Natural killer cell (primary cell): Measurements from ENCODE around the gene BATF. TPM values are rescaled to one million over a fixed set of nuclear protein-coding genes. Genes with fewer than 3 reads are reported as not detected.

Source experiments
- ATAC-seq, 3 donors: fragments of 150-1000 bp in 2 of 3; fragments of 200-7000 bp in 1 of 3; cut with Tn5 transposase; 1 replicate in 1 of 3; 2 replicates in 2 of 3; pipeline ENCODE4 v1.10.0; 2021; ENCODE audit warnings: mild to moderate bottlenecking in 2 of 3, moderate library complexity in 2 of 3
- DNase-seq, 2 donors: peaks; one replicate each; pipeline versions ENCODE4 v3.0.0 to v3.0.0-alpha.2; 2013 to 2021; ENCODE audit warnings: mixed read lengths in 1 of 2
- H3K27ac ChIP-seq: one replicate; pipeline ENCODE4 v1.5.1; 2013; ENCODE audit warnings: mild to moderate bottlenecking, low read length
- H3K27me3 ChIP-seq: one replicate; pipeline ENCODE4 v1.6.1; 2013; ENCODE audit warnings: low read length; ENCODE audit not compliant: control insufficient read depth, insufficient read depth
- H3K36me3 ChIP-seq: one replicate; pipeline ENCODE4 v1.6.1; 2013; ENCODE audit warnings: low read length; ENCODE audit not compliant: control insufficient read depth, insufficient read depth
- H3K4me1 ChIP-seq: one replicate; pipeline ENCODE4 v1.6.1; 2013; ENCODE audit warnings: low read length; ENCODE audit not compliant: control insufficient read depth, insufficient read depth
- H3K4me3 ChIP-seq: one replicate; pipeline ENCODE4 v1.5.1; 2013; ENCODE audit warnings: low read length
- H3K9me3 ChIP-seq: one replicate; pipeline ENCODE4 v1.6.1; 2013; ENCODE audit warnings: low read length; ENCODE audit not compliant: control insufficient read depth, insufficient read depth
- H3K27ac Mint-ChIP-seq, 2 donors: one replicate each; pipeline ENCODE4 v1.8.0; 2022; ENCODE audit warnings: mild to moderate bottlenecking in 2 of 2, mixed read lengths in 2 of 2, moderate library complexity in 1 of 2
- H3K27me3 Mint-ChIP-seq, 2 donors: one replicate each; pipeline ENCODE4 v1.8.0; 2022; ENCODE audit warnings: low read depth in 2 of 2, mixed read lengths in 2 of 2
- H3K36me3 Mint-ChIP-seq: one replicate; pipeline ENCODE4 v1.8.0; 2022; ENCODE audit warnings: mixed read lengths
- H3K4me1 Mint-ChIP-seq, 2 donors: one replicate each; pipeline ENCODE4 v1.8.0; 2022; ENCODE audit warnings: mixed read lengths in 2 of 2
- H3K4me3 Mint-ChIP-seq: one replicate; pipeline ENCODE4 v1.8.0; 2022; ENCODE audit warnings: mild to moderate bottlenecking, moderate library complexity, mixed read lengths
- H3K9me3 Mint-ChIP-seq, 2 donors: one replicate each; pipeline ENCODE4 v1.8.0; 2022; ENCODE audit warnings: mixed read lengths in 2 of 2
- WGBS: methylation state at CpG from one replicate; pipeline ENCODE4 v1.1.7; 2013; ENCODE audit warnings: missing lambda C conversion rate; ENCODE audit not compliant: insufficient coverage; 5-methylcytosine and 5-hydroxymethylcytosine counted together
- intact Hi-C: fragments of 100-400 bp; cut with micrococcal nuclease; formaldehyde crosslinking; loops from one replicate; pipeline ENCODE4 v1.14.2; 2022
- total RNA-seq, 4 donors: library from RNA; stranded (reverse); fragments of 120-200 nt in 1 of 4; gene quantifications; one replicate each; pipeline versions ENCODE4 v1.2.3 to v1.2.4, GENCODE V29; 2013 to 2022
- TF ChIP-seq, protein P1 (sequence below): fragments of 200-600 bp; IDR thresholded peaks from one replicate; pipeline ENCODE4 v1.8.0; 2022; ENCODE audit warnings: antibody characterized with exemption

BATF gene
- total RNA-seq, 3 donors from 2014 or later (not counting 1 experiment from before 2014, with no cell fraction given), result 12.6 to 32.5 (median 21.4) TPM

DNA sequence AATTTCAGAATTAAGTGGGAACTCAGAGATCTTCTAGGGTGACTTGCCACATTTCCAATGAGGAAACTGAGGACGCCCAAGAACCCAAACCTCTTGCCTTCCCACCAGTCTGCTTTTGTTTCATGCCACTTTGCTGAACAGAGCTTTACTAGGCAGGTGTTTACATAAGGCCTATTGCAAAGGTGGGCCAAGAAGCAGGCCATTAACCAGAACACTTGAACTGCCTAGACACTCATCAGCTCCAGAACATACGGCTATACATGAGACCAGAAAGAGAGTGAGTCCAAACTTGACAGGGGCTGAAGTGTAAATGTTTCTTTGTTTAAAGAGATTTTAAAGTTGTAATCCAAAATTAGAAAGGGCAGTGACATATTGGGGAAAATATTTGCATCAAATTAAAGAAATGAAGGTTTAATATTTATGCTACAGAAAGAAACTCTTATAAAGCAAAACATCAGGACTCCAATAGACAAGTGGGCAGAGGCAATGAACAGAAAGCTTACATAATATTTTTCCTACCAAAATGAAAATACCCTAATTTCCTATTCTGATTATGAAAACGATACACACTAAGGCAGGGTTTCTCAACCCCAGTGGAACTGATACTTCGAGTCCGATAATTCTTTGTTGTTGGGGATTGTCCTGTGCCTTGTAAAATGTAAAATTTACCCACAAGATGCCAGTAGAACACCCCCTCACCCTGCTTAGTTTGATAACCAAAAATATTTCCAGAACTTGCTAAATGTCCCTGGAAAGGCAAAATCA is 11.7 kb downstream of the BATF start:
- Histone ChIP-seq H3K4me1 (peaks cover 6% of the 10 kb centered on the region), H3K4me3 (no peak overlapping the region), H3K9me3 (no peaks in the 10 kb centered on the region), H3K36me3 (peaks cover 19% of the 10 kb centered on the region), H3K27me3 (no peaks in the 10 kb centered on the region), H3K27ac (no peak overlapping the region)
- Mint-ChIP-seq H3K4me3 (no peak overlapping the region), H3K27ac (peak overlapping the region in 1 of 2 donors; percentile 39), H3K27me3 (no peaks in the 10 kb centered on the region), H3K4me1 (peaks cover 40 to 45% of the 10 kb centered on the region in 2 donors), H3K9me3 (no peaks in the 10 kb centered on the region), H3K36me3 (peaks cover under 1% of the 10 kb centered on the region)
- intact Hi-C loops, result no loop called here
- 90% methylated on average over 3 of the region's 5 CpGs for WGBS
- TF ChIP-seq, protein P1, sequence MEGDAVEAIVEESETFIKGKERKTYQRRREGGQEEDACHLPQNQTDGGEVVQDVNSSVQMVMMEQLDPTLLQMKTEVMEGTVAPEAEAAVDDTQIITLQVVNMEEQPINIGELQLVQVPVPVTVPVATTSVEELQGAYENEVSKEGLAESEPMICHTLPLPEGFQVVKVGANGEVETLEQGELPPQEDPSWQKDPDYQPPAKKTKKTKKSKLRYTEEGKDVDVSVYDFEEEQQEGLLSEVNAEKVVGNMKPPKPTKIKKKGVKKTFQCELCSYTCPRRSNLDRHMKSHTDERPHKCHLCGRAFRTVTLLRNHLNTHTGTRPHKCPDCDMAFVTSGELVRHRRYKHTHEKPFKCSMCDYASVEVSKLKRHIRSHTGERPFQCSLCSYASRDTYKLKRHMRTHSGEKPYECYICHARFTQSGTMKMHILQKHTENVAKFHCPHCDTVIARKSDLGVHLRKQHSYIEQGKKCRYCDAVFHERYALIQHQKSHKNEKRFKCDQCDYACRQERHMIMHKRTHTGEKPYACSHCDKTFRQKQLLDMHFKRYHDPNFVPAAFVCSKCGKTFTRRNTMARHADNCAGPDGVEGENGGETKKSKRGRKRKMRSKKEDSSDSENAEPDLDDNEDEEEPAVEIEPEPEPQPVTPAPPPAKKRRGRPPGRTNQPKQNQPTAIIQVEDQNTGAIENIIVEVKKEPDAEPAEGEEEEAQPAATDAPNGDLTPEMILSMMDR, result no peak
- ATAC-seq (no peak), DNase-seq (no peak)

DNA sequence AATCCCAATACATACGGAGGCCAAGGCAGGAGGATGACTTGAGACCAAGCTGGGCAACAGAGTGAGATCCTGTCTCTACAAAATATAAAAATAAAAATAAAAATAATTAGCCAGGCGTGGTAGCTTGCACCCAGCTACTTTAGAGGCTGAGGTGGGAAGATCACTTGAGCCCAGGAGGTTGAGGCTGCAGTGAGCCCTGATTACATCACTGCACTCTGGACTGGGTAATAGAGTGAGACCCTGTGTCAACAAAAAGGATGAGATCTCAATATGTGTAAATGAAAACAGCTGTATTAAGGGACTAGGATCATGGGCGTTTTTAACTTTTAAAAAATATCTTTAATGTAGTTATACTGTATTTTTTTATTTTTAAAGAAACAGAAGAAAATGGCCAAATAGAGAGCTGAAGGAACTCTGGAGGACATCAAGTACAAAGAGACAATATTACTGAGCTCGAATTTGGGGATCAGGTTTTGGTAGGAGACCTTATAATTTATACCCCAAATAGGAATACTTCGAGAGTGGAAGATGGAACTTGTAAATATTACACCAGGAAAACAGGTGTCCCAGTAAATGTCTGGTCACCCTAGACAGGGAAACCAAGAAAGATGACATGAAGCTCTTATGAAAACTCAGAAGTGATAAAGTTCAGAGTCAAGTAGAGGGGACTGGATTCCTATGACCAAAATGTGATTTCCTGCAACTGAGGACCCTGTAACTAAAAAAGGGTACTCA is 13.1 kb downstream of the BATF start:
- H3K27ac Mint-ChIP-seq, result peak overlapping the region; percentile 37 to 45
- H3K9me3 Mint-ChIP-seq, result no peaks in the 10 kb centered on the region
- Histone ChIP-seq H3K4me3 (no peak overlapping the region), H3K4me1 (peaks cover 19% of the 10 kb centered on the region), H3K27me3 (no peaks in the 10 kb centered on the region), H3K27ac (no peak overlapping the region), H3K9me3 (no peaks in the 10 kb centered on the region), H3K36me3 (peaks cover 13% of the 10 kb centered on the region)
- TF ChIP-seq, protein P1, result no peak
- ATAC-seq, result no peak
- no peaks in the 10 kb centered on the region for H3K27me3 Mint-ChIP-seq
- H3K4me1 Mint-ChIP-seq, result peaks cover 46 to 51% of the 10 kb centered on the region in 2 donors
- WGBS, result 93% methylated on average over 2 of the region's 5 CpGs
- intact Hi-C loops, result no loop called here
- H3K36me3 Mint-ChIP-seq, result no peaks in the 10 kb centered on the region
- H3K4me3 Mint-ChIP-seq, result no peak overlapping the region
- DNase-seq, result no peak

DNA sequence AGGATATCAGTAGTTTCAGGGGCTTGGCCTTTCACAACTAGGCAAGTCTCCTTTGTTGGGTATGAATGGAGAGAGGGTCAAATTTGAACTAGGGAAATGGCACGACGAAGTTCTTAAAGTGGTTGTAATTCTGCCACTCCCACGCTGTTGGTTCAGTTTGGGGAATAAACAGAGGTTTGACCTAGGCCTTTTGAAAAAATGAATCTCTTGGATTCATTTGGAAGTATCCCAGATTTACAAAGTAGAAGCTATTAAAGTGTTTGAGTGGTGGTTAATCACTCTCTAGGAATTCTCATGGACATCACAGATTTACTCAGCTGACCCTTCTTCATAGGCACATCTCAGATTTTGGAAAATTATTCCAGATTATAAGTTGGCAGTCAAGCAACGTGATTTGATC is 14.8 kb downstream of the BATF start:
- ATAC-seq (no peak), DNase-seq (no peak)
- Histone ChIP-seq H3K27ac (no peak overlapping the region), H3K4me3 (no peak overlapping the region), H3K4me1 (peaks cover 29% of the 10 kb centered on the region), H3K9me3 (no peaks in the 10 kb centered on the region), H3K27me3 (no peaks in the 10 kb centered on the region), H3K36me3 (peaks cover 7% of the 10 kb centered on the region)
- TF ChIP-seq, protein P1, result no peak
- 96% methylated on average over 4 of the region's 4 CpGs for WGBS
- Mint-ChIP-seq H3K4me1 (peaks cover 41 to 54% of the 10 kb centered on the region in 2 donors), H3K27me3 (no peaks in the 10 kb centered on the region), H3K27ac (peak overlapping the region; percentile 69 to 76), H3K36me3 (no peaks in the 10 kb centered on the region), H3K4me3 (no peak overlapping the region), H3K9me3 (no peaks in the 10 kb centered on the region)
- intact Hi-C loops, result no loop called here
